ENCODE data around the gene SH3TC1.

The SH3TC1 gene

DNA sequence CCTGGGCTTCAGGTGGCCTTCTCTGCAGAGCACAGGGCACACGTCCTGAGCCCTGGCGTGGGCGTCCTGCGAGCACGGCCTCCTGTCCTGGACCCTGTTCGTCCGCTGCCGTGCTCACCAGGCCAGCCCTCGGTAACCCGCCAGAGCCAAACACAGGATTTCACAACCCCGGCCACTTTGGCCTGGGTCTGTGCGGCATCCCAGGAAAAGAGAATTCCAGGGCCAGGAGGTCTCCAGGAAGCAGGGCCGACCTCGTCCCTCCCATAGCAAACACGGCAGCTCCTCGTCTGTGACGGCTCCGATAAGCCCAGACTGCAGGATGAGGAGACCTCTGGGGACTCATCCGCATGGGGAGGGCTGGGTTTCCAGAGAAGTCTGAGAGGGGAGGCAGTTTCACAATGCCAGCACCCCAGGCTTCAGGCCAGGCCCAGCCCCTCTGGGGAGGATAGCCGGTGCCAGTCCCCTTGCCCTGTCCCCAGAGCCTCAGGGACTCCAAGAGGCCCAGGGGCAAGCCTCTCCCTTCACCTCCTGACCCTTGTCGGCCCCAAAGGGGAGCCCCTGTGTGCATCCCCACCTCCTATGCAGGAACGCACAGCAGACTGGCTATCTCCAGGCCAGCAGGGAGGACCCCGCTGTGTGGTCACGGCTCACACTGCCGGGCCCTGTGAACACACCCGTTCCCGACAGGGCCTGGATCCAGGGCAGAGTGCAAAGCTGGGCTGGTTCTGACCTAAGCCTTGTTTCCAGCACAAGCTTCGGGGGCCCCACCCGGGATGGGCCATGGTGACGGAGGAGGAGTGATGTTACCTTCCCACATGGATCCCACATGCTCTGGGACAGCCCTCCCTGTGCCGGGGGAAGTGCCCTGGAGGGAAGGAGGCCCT is 48.2 kb downstream of the SH3TC1 start:
- TF ChIP-seq ZNF274 (IDR thresholded peaks at IDR 0.05; ENCODE audit: low read depth, low read length) (no peak), YY1 (IDR thresholded peaks at IDR 0.05; ENCODE audit: insufficient read depth, insufficient read length) (no peak), SUZ12 (IDR thresholded peaks at IDR 0.05; ENCODE audit: extremely low read depth, insufficient read depth, insufficient read length) (no peak)
- Histone ChIP-seq H3K9me3 (ENCODE audit: insufficient read depth, low read length) (no peaks in the 10 kb centered on the region), H3K27me3 (ENCODE audit: insufficient read depth, insufficient read length) (no peaks in the 10 kb centered on the region), H3K9ac (ENCODE audit: insufficient read length, low read depth) (peak overlapping the region; percentile 32), H3K4me3 (ENCODE audit: insufficient read length, low read depth) (no peak overlapping the region), H3K36me3 (ENCODE audit: insufficient read depth, insufficient read length, low read length) (no peaks in the 10 kb centered on the region), H3K4me1 (ENCODE audit: insufficient read depth, insufficient read length) (peaks cover 7% of the 10 kb centered on the region)
- no peak for DNase-seq (ENCODE audit: low read depth, low spot score)

GRCh38 chr4:8248091-8248490 is 49.0 kb downstream of the SH3TC1 start:
- Histone ChIP-seq H3K4me1 (ENCODE audit: insufficient read depth, insufficient read length) (peaks cover 9% of the 10 kb centered on the region), H3K4me3 (ENCODE audit: insufficient read length, low read depth) (no peak overlapping the region), H3K27me3 (ENCODE audit: insufficient read depth, insufficient read length) (no peaks in the 10 kb centered on the region), H3K9me3 (ENCODE audit: insufficient read depth, low read length) (no peaks in the 10 kb centered on the region), H3K9ac (ENCODE audit: insufficient read length, low read depth) (no peak overlapping the region), H3K36me3 (ENCODE audit: insufficient read depth, insufficient read length, low read length) (no peaks in the 10 kb centered on the region)
- DNase-seq (ENCODE audit: low read depth, low spot score), result no peak
- no peak for TF ChIP-seq SUZ12 (IDR thresholded peaks at IDR 0.05; ENCODE audit: extremely low read depth, insufficient read depth, insufficient read length)
- no peak for TF ChIP-seq YY1 (IDR thresholded peaks at IDR 0.05; ENCODE audit: insufficient read depth, insufficient read length)
- TF ChIP-seq ZNF274 (IDR thresholded peaks at IDR 0.05; ENCODE audit: low read depth, low read length), result no peak

- Histone ChIP-seq H3K9me3 (ENCODE audit: insufficient read depth, low read length) (no peaks in the 10 kb centered on the region; the same call in 1 of the 2 replicates), H3K27me3 (ENCODE audit: insufficient read depth, insufficient read length) (no peaks in the 10 kb centered on the region), H3K4me3 (ENCODE audit: insufficient read length, low read depth) (no peak overlapping the region), H3K9ac (ENCODE audit: insufficient read length, low read depth) (no peak overlapping the region), H3K36me3 (ENCODE audit: insufficient read depth, insufficient read length, low read length) (no peaks in the 10 kb centered on the region), H3K4me1 (ENCODE audit: insufficient read depth, insufficient read length) (peaks cover 12% of the 10 kb centered on the region)
- DNase-seq (ENCODE audit: low read depth, low spot score), result no peak
- TF ChIP-seq ZNF274 (IDR thresholded peaks at IDR 0.05; ENCODE audit: low read depth, low read length) (no peak), SUZ12 (IDR thresholded peaks at IDR 0.05; ENCODE audit: extremely low read depth, insufficient read depth, insufficient read length) (no peak), YY1 (IDR thresholded peaks at IDR 0.05; ENCODE audit: insufficient read depth, insufficient read length) (no peak)
These were observed 51.1 kb downstream of the SH3TC1 start for GRCh38 chr4:8250227-8250626.

DNA sequence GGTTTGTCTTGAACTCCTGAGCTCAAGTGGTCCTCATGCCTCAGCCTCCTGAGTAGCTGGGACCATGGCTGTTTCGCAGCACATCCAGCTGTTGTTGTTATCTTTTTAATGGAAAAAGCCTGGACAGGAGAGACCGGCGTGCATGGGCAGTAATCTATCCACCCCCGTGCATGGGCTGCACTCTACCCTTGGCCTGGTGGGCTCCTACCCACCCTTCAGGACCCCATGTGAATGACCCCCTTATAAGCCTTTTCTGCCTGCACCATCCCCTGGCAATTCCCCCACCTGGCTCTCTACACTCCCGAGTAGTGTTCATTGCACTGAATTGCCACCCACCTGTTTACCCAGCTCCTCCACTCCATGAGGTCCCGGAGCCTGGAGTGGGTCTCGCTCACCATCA is 51.5 kb downstream of the SH3TC1 start:
- Histone ChIP-seq H3K4me1 (ENCODE audit: insufficient read depth, insufficient read length) (peaks cover 12% of the 10 kb centered on the region), H3K27me3 (ENCODE audit: insufficient read depth, insufficient read length) (no peaks in the 10 kb centered on the region)

GRCh38 chr4:8251110-8251883 is 52.2 kb downstream of the SH3TC1 start:
- Histone ChIP-seq H3K9ac (ENCODE audit: insufficient read length, low read depth) (no peak overlapping the region), H3K4me3 (ENCODE audit: insufficient read length, low read depth) (no peak overlapping the region), H3K4me1 (ENCODE audit: insufficient read depth, insufficient read length) (peaks cover 12% of the 10 kb centered on the region), H3K9me3 (ENCODE audit: insufficient read depth, low read length) (no peaks in the 10 kb centered on the region; the same call in 1 of the 2 replicates), H3K36me3 (ENCODE audit: insufficient read depth, insufficient read length, low read length) (no peaks in the 10 kb centered on the region), H3K27me3 (ENCODE audit: insufficient read depth, insufficient read length) (no peaks in the 10 kb centered on the region)
- no peak for DNase-seq (ENCODE audit: low read depth, low spot score)
- no peak for TF ChIP-seq ZNF274 (IDR thresholded peaks at IDR 0.05; ENCODE audit: low read depth, low read length)
- TF ChIP-seq SUZ12 (IDR thresholded peaks at IDR 0.05; ENCODE audit: extremely low read depth, insufficient read depth, insufficient read length), result no peak
- no peak for TF ChIP-seq YY1 (IDR thresholded peaks at IDR 0.05; ENCODE audit: insufficient read depth, insufficient read length)

More for the DNA sequence above, 51.5 kb downstream of the SH3TC1 start:
- Histone ChIP-seq H3K9me3 (ENCODE audit: insufficient read depth, low read length) (no peaks in the 10 kb centered on the region; the same call in 1 of the 2 replicates), H3K9ac (ENCODE audit: insufficient read length, low read depth) (no peak overlapping the region), H3K4me3 (ENCODE audit: insufficient read length, low read depth) (no peak overlapping the region), H3K36me3 (ENCODE audit: insufficient read depth, insufficient read length, low read length) (no peaks in the 10 kb centered on the region)
- DNase-seq (ENCODE audit: low read depth, low spot score), result no peak
- TF ChIP-seq YY1 (IDR thresholded peaks at IDR 0.05; ENCODE audit: insufficient read depth, insufficient read length) (no peak), SUZ12 (IDR thresholded peaks at IDR 0.05; ENCODE audit: extremely low read depth, insufficient read depth, insufficient read length) (no peak), ZNF274 (IDR thresholded peaks at IDR 0.05; ENCODE audit: low read depth, low read length) (no peak)

DNA sequence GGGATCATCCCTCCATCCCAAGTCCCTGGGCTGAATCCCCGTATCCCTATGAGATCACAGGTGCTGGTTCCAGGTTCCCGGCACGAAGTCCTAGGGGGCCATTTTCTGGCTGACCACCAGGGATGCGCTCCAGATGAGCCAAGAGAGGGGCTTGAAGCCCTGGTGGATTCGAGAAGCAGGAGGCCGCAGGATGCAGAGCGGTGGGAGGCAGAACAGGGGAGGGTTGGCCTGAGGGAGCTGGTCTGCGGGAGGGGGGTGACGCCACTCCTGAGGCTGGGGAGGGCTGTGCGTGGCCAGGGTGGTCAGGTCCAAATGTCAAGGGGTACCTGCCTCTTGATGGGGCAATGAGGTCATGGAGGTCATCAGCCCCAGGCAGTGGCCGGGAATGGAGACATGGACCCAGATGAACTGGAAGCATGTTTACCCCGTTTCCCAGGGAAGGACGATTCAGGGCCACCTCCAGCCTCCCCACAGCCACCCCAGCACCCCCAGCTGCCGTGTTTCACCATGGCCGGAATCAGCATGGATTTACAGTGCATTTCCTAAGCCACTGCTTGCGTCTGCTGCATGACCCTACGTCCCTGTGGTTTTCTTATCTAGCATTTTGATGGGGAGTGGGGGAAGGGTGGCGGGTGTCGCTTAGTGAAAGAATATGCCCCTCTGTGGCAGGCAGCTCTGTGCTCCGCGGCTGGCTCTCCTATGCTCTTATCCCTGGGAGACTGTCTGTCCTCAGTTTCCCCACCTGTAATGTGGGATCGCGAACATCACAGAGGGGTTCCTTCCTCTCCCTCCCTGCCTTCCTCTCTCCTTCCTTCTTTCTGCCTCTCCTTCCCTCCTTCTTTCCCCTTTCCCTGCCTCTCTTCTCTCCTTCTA is 53.4 kb downstream of the SH3TC1 start:
- no peaks in the 10 kb centered on the region for H3K36me3 ChIP-seq (ENCODE audit: insufficient read depth, insufficient read length, low read length)
- peak overlapping the region; percentile 16 for H3K9ac ChIP-seq (ENCODE audit: insufficient read length, low read depth)
- DNase-seq (ENCODE audit: low read depth, low spot score), result no peak
- no peaks in the 10 kb centered on the region for H3K27me3 ChIP-seq (ENCODE audit: insufficient read depth, insufficient read length)
- peaks cover 12% of the 10 kb centered on the region for H3K4me1 ChIP-seq (ENCODE audit: insufficient read depth, insufficient read length)
- H3K9me3 ChIP-seq (ENCODE audit: insufficient read depth, low read length), result no peaks in the 10 kb centered on the region; the same call in 1 of the 2 replicates
- no peak overlapping the region for H3K4me3 ChIP-seq (ENCODE audit: insufficient read length, low read depth)
- no peak for TF ChIP-seq SUZ12 (IDR thresholded peaks at IDR 0.05; ENCODE audit: extremely low read depth, insufficient read depth, insufficient read length)
- no peak for TF ChIP-seq YY1 (IDR thresholded peaks at IDR 0.05; ENCODE audit: insufficient read depth, insufficient read length)
- TF ChIP-seq ZNF274 (IDR thresholded peaks at IDR 0.05; ENCODE audit: low read depth, low read length), result no peak

Data from NT2/D1 (cell line).